HEK293T (cell line): Measurements from ENCODE around the gene CTIF.

Source experiments
- ARNT ChIP-seq: fragments of 450-650 bp; IDR thresholded peaks from 2 replicates; pipeline ENCODE4 v1.6.1; 2017; ENCODE audit warnings: mild to moderate bottlenecking
- BHLHE40 ChIP-seq: fragments of 450-650 bp; IDR thresholded peaks from 2 replicates; pipeline ENCODE4 v1.6.1; 2016; ENCODE audit warnings: mild to moderate bottlenecking, moderate library complexity, borderline replicate concordance
- FOXK2 ChIP-seq: fragments of 450-650 bp; IDR thresholded peaks from 2 replicates; pipeline ENCODE4 v1.6.1; 2016; ENCODE audit warnings: mild to moderate bottlenecking
- FOXM1 ChIP-seq: fragments of 450-650 bp; IDR thresholded peaks from 2 replicates; pipeline ENCODE4 v1.6.1; 2017; ENCODE audit warnings: mild to moderate bottlenecking, borderline replicate concordance
- HDGF ChIP-seq: fragments of 450-650 bp; IDR thresholded peaks from 2 replicates; pipeline ENCODE4 v1.6.1; 2017; ENCODE audit warnings: antibody characterized with exemption, borderline replicate concordance
- LEF1 ChIP-seq: fragments of 450-650 bp; IDR thresholded peaks from 2 replicates; pipeline ENCODE4 v1.6.1; 2017; ENCODE audit warnings: mild to moderate bottlenecking, borderline replicate concordance
- NFRKB ChIP-seq: fragments of 450-650 bp; IDR thresholded peaks from 2 replicates; pipeline ENCODE4 v1.6.1; 2016; ENCODE audit warnings: mild to moderate bottlenecking, moderate library complexity
- PKNOX1 ChIP-seq: fragments of 450-650 bp; IDR thresholded peaks from 2 replicates; pipeline ENCODE4 v1.6.1; 2016
- SP1 ChIP-seq: fragments of 450-650 bp; IDR thresholded peaks from 2 replicates; pipeline ENCODE4 v1.6.1; 2017
- SUZ12 ChIP-seq: fragments of 450-650 bp; IDR thresholded peaks from 2 replicates; pipeline ENCODE4 v1.6.1; 2016; ENCODE audit warnings: mild to moderate bottlenecking
- ZNF384 ChIP-seq: fragments of 450-650 bp; IDR thresholded peaks from 2 replicates; pipeline ENCODE4 v1.6.1; 2016

GRCh38 chr18:48697441-48697840, 158.6 kb downstream of the CTIF start:
- TF ChIP-seq LEF1 (no peak), FOXK2 (no peak), SUZ12 (no peak), ARNT (no peak), ZNF384 (no peak), PKNOX1 (no peak), SP1 (no peak), NFRKB (no peak), BHLHE40 (no peak), FOXM1 (no peak), HDGF (no peak)
